ENCODE results near the gene GJC1. TPM values are rescaled to one million over a fixed set of nuclear protein-coding genes. Genes with fewer than 3 reads are reported as not detected.

Gene GJC1
- total and polyA plus RNA-seq, 2 of the 8 experiments (the other 6 are each of a cell fraction or from before 2014, with no cell fraction given) = 29.1 to 154 TPM

- Histone ChIP-seq H2BK15ac (ENCODE audit: low read length) (no peak overlapping the region), H2BK20ac (ENCODE audit: low read length) (no peak overlapping the region), H3K4me3 (ENCODE audit: extremely low read depth in 1 of 4, insufficient read depth in 2 of 4, low read depth in 3 of 4, low read length in 4 of 4) (no peak overlapping the region), H3K4me1 (replicated peaks in 1 of 4; ENCODE audit: control insufficient read depth in 3 of 4, insufficient read depth in 4 of 4, low read length in 3 of 4) (peaks cover 0 to 8% (median 2%) of the 10 kb centered on the region in 4 experiments; a peak in 5 of 7 replicates), H3K23me2 (ENCODE audit: low read depth, low read length) (peaks cover 6% of the 10 kb centered on the region; the same call in 1 of the 2 replicates), H3K14ac (ENCODE audit: insufficient read length) (no peak overlapping the region), H3K79me1 (ENCODE audit: low read depth, low read length) (no peaks in the 10 kb centered on the region), H3K27ac (ENCODE audit: low read depth, low read length) (no peak overlapping the region), H4K20me1 (replicated peaks in 1 of 2; ENCODE audit: control insufficient read depth in 1 of 2, insufficient read depth in 2 of 2, low read length in 2 of 2) (peaks cover 0 to 2% of the 10 kb centered on the region in 2 experiments), H4K91ac (replicated peaks; ENCODE audit: insufficient read length, low read length) (no peak overlapping the region), H2AK5ac (ENCODE audit: low read depth, low read length) (no peak overlapping the region), H3K4ac (replicated peaks; ENCODE audit: insufficient read length, low read depth, low read length) (no peak overlapping the region), H3K23ac (ENCODE audit: insufficient read length) (no peak overlapping the region), H3K56ac (replicated peaks; ENCODE audit: insufficient read length, low read depth, low read length) (no peak overlapping the region), H4K5ac (ENCODE audit: insufficient read length, low read depth, low read length) (no peak overlapping the region), H2BK12ac (ENCODE audit: low read depth, low read length) (no peak overlapping the region), H3K9ac (replicated peaks in 1 of 4; ENCODE audit: extremely low read depth in 1 of 4, low read depth in 3 of 4, low read length in 3 of 4) (no peak overlapping the region), H3K79me2 (ENCODE audit: control insufficient read depth in 1 of 2, insufficient read depth in 2 of 2, low read length in 2 of 2) (no peaks in the 10 kb centered on the region), H2BK5ac (ENCODE audit: low read depth, low read length) (no peak overlapping the region), H3K4me2 (ENCODE audit: insufficient read depth in 1 of 2, low read depth in 2 of 2, low read length in 2 of 2) (no peak overlapping the region), H3K36me3 (ENCODE audit: control insufficient read depth in 2 of 4, insufficient read depth in 4 of 4, low read length in 3 of 4) (no peaks in the 10 kb centered on the region), H3K9me3 (ENCODE audit: insufficient read depth in 2 of 2, low read depth in 1 of 2, low read length in 1 of 2) (no peaks in the 10 kb centered on the region), H4K8ac (ENCODE audit: extremely low read depth, insufficient read depth, low read length) (no peak overlapping the region), H3K27me3 (replicated peaks in 1 of 4; ENCODE audit: control insufficient read depth in 3 of 4, extremely low read depth in 1 of 4, insufficient read depth in 3 of 4, low read length in 3 of 4) (peaks cover 3 to 18% (median 12%) of the 10 kb centered on the region in 4 experiments; a peak in 6 of 7 replicates), H2BK120ac (replicated peaks; ENCODE audit: low read depth, low read length) (no peak overlapping the region), H3K18ac (ENCODE audit: extremely low read depth, low read length) (no peak overlapping the region), H2AFZ (ENCODE audit: low read length) (no peak overlapping the region)
- ChIA-PET POLR2A (ENCODE audit: partially characterized antibody) (interaction anchor here (0.8 to 1.1 kb wide), 2 partner anchors 18 to 84 kb away, joined by 3 read pairs; no protein-coding TSS in a partner anchor), CTCF (ENCODE audit: partially characterized antibody) (interaction anchor here (0.8 to 26.7 kb wide), 10 partner anchors 10 to 148 kb away, joined by 3 to 577 read pairs (median 4); partner anchors contain the start of genes ADAM11 and HIGD1B)
- FAIRE-seq = no peak
- no peak for DNase-seq (ENCODE audit: low read depth in 1 of 2, low spot score in 2 of 2)
- WGBS, 2 experiments (ENCODE audit: extremely low coverage in 1 of 2, insufficient coverage in 1 of 2, insufficient read length in 1 of 2, insufficient replicate concordance in 2 of 2, low coverage in 1 of 2, low lambda C conversion rate in 2 of 2, missing lambda C conversion rate in 1 of 2) = 88% methylated on average over 6 of the region's 6 CpGs; no CpG with 5 or more reads in 1 of the 2 experiments
- TF ChIP-seq CTCF (IDR thresholded peaks at IDR 0.05; ENCODE audit: control extremely low read depth in 1 of 3, insufficient read depth in 1 of 3, low read depth in 1 of 3, low read length in 3 of 3) (no peak), GABPA (IDR thresholded peaks at IDR 0.05; ENCODE audit: borderline replicate concordance, insufficient read depth, low read length) (no peak), SUZ12 (IDR thresholded peaks at IDR 0.05; ENCODE audit: low read length) (no peak), TAF7 (optimal IDR thresholded peaks at IDR 0.05; ENCODE audit: borderline replicate concordance, low read depth, low read length) (no peak), SRF (IDR thresholded peaks at IDR 0.05; ENCODE audit: low read depth, low read length) (no peak), GTF2F1 (IDR thresholded peaks at IDR 0.05; ENCODE audit: borderline replicate concordance, low read depth, low read length) (no peak), RXRA (IDR thresholded peaks at IDR 0.05; ENCODE audit: insufficient read depth, low read depth, low read length) (no peak), EP300 (IDR thresholded peaks at IDR 0.05; ENCODE audit: borderline replicate concordance in 1 of 2, low read depth in 2 of 2, low read length in 2 of 2) (no peak), TEAD4 (IDR thresholded peaks at IDR 0.05; ENCODE audit: low read depth, low read length) (no peak)
Measured at GRCh38 chr17:44773140-44773539, 56.9 kb downstream of the GJC1 start.

All from H1 (cell line).